TTC549 (cell line): ENCODE data around the gene PTPRCAP.

Experiments
- FAIRE-seq: peaks from 2 replicates; lab custom pipeline; 2012; peaks lifted over from hg19 to GRCh38; lab: Jason Lieb, UNC

PTPRCAP gene

GRCh38 chr11:67465189-67465510 lies 27.7 kb upstream of the PTPRCAP start:
- no peak for FAIRE-seq

GRCh38 chr11:67464411-67465188 lies 27.1 kb upstream of the PTPRCAP start:
- FAIRE-seq, result no peak

- no peak for FAIRE-seq
Observed at GRCh38 chr11:67463680-67464410, 26.4 kb upstream of the PTPRCAP start.

GRCh38 chr11:67463186-67463585 lies 25.7 kb upstream of the PTPRCAP start:
- FAIRE-seq, result no peak

- no peak for FAIRE-seq
Observed at GRCh38 chr11:67458266-67458665, 20.8 kb upstream of the PTPRCAP start.

GRCh38 chr11:67457453-67457852 lies 20.0 kb upstream of the PTPRCAP start:
- no peak for FAIRE-seq

GRCh38 chr11:67456068-67456705 lies 18.7 kb upstream of the PTPRCAP start:
- FAIRE-seq, result no peak

- no peak for FAIRE-seq
Observed at GRCh38 chr11:67455054-67455453, 17.6 kb upstream of the PTPRCAP start, which contains the start of gene CABP4. CABP4 (plus strand) TSS chr11:67455354; CDS start chr11:67455424, 70 bp downstream.

GRCh38 chr11:67453816-67454732 lies 16.6 kb upstream of the PTPRCAP start:
- no peak for FAIRE-seq

- FAIRE-seq, result no peak
Observed at GRCh38 chr11:67452141-67452952, 14.9 kb upstream of the PTPRCAP start, which contains the start of gene GPR152. GPR152 (minus strand) TSS chr11:67452729; CDS start chr11:67452724, 5 bp downstream.

- FAIRE-seq, result no peak
Observed at GRCh38 chr11:67451658-67451976, 14.1 kb upstream of the PTPRCAP start.

- no peak for FAIRE-seq
Observed at GRCh38 chr11:67450796-67451657, 13.5 kb upstream of the PTPRCAP start.

GRCh38 chr11:67449116-67449844 lies 11.8 kb upstream of the PTPRCAP start:
- no peak for FAIRE-seq

- no peak for FAIRE-seq
Observed at GRCh38 chr11:67448220-67448609, 10.7 kb upstream of the PTPRCAP start.

- FAIRE-seq, result no peak
Observed at GRCh38 chr11:67445515-67445914, 8.0 kb upstream of the PTPRCAP start.

GRCh38 chr11:67442504-67443404 lies 5.3 kb upstream of the PTPRCAP start:
- no peak for FAIRE-seq

GRCh38 chr11:67441731-67442351 lies 4.4 kb upstream of the PTPRCAP start:
- FAIRE-seq, result no peak

- no peak for FAIRE-seq
Observed at GRCh38 chr11:67441098-67441563, 3.6 kb upstream of the PTPRCAP start.
